K562 (cell line): ENCODE results near the gene PLCE1. TPM values are rescaled to one million over a fixed set of nuclear protein-coding genes. Genes with fewer than 3 reads are reported as not detected.

Experiments used
- ATAC-seq: fragments of 200-7000 bp; cut with Tn5 transposase; 3 replicates; pipeline ENCODE4 v1.9.1; 2020; ENCODE audit warnings: moderate library complexity
- BruUV-seq: library from RNA; stranded (reverse); fragments of 400-500 nt; replicated peaks from 2 replicates; lab custom pipeline; 2021; lab: Mats Ljungman, UMichigan
- CTCF ChIA-PET: fragments of 300-600 bp; formaldehyde crosslinking; extraction: SDS; loops from one replicate; lab custom pipeline; 2021; ENCODE audit warnings: low intra/inter-chr PET ratio; lab: Yijun Ruan, JAX
- POLR2A ChIA-PET: fragments of 300-600, 350-650 bp; sonication (Branson Sonifier 250); formaldehyde crosslinking; extraction: SDS; loops from one replicate; lab custom pipeline; 2021; ENCODE audit warnings: antibody characterized with exemption, inconsistent platforms; lab: Yijun Ruan, JAX
- DNase-seq, 4 experiments: peaks; one replicate each; pipeline versions ENCODE4 v3.0.0 to v3.0.0-alpha.2; 2011 to 2018; ENCODE audit warnings: low spot score in 3 of 4, mixed read lengths in 3 of 4; ENCODE audit errors: extremely low read depth in 1 of 4
- FAIRE-seq: peaks from 2 replicates; lab custom pipeline; 2011; peaks lifted over from hg19 to GRCh38; lab: Jason Lieb, UNC
- H2AFZ ChIP-seq: 2 replicates; pipeline ENCODE4 v1.6.0; 2011; ENCODE audit warnings: low read depth, low read length, control low read depth, inconsistent platforms
- H3K27ac ChIP-seq: fragments of 200-600 bp; 3 replicates; pipeline ENCODE4 v1.8.0; 2011; ENCODE audit warnings: low read depth, mild to moderate bottlenecking, control low read depth, inconsistent platforms, low read length, moderate library complexity, mixed read lengths; ENCODE audit errors: extremely low read depth
- H3K27me3 ChIP-seq, 2 experiments: fragments of 300-600 bp in 1 of 2; 2 replicates in 1 of 2; 3 replicates in 1 of 2; pipeline versions ENCODE4 v1.6.0 to v1.8.0; 2011; ENCODE audit warnings: inconsistent platforms in 2 of 2, low read length in 2 of 2, mild to moderate bottlenecking in 1 of 2, mixed read lengths in 1 of 2, moderate library complexity in 1 of 2; ENCODE audit not compliant: control insufficient read depth in 2 of 2, insufficient read depth in 2 of 2
- H3K36me3 ChIP-seq: fragments of 300-600 bp; 3 replicates; pipeline ENCODE4 v1.8.0; 2011; ENCODE audit warnings: mild to moderate bottlenecking, low read length, inconsistent platforms; ENCODE audit not compliant: control insufficient read depth, insufficient read depth
- H3K4me1 ChIP-seq, 2 experiments: fragments of 200-600 bp in 1 of 2; replicated peaks in 1 of 2; 2 replicates in 1 of 2; 3 replicates in 1 of 2; pipeline versions ENCODE4 v1.5.1 to v1.8.0; 2011; ENCODE audit warnings: inconsistent platforms in 2 of 2, low read length in 2 of 2, mild to moderate bottlenecking in 1 of 2, mixed read lengths in 1 of 2, moderate library complexity in 1 of 2; ENCODE audit not compliant: control insufficient read depth in 2 of 2, insufficient read depth in 2 of 2
- H3K4me2 ChIP-seq: 2 replicates; pipeline ENCODE4 v1.6.1; 2011; ENCODE audit warnings: low read length, control low read depth, inconsistent platforms, mixed read lengths; ENCODE audit not compliant: insufficient read depth
- H3K4me3 ChIP-seq: fragments of 200-600 bp; sonication (generic), shearing (Covaris generic); 2 replicates; pipeline ENCODE4 v1.5.1; 2016; ENCODE audit warnings: control low read depth, inconsistent platforms
- H3K79me2 ChIP-seq: fragments of 200-600 bp; 3 replicates; pipeline ENCODE4 v1.8.0; 2011; ENCODE audit warnings: low read length, inconsistent platforms; ENCODE audit not compliant: control insufficient read depth, insufficient read depth
- H3K9ac ChIP-seq, 2 experiments: 2 replicates each; pipeline versions ENCODE4 v1.6.0 to v1.6.1; 2011; ENCODE audit warnings: low read depth in 2 of 2, low read length in 2 of 2, control low read depth in 1 of 2, inconsistent platforms in 1 of 2, mild to moderate bottlenecking in 1 of 2, mixed read lengths in 1 of 2; ENCODE audit not compliant: insufficient read depth in 1 of 2
- H3K9me1 ChIP-seq: one replicate; pipeline ENCODE4 v1.6.0; 2011; ENCODE audit warnings: inconsistent platforms, mild to moderate bottlenecking, low read length, moderate library complexity; ENCODE audit not compliant: control insufficient read depth, insufficient read depth
- H3K9me3 ChIP-seq: replicated peaks from 2 replicates; pipeline ENCODE4 v1.5.1; 2011; ENCODE audit warnings: low read depth, low read length, inconsistent platforms; ENCODE audit not compliant: control insufficient read depth, insufficient read depth
- H4K20me1 ChIP-seq: replicated peaks from 2 replicates; pipeline ENCODE4 v1.6.1; 2011; ENCODE audit warnings: low read length, inconsistent platforms, mixed read lengths; ENCODE audit not compliant: control insufficient read depth, insufficient read depth
- E2F1 ChIP-seq: sonication (generic); formaldehyde crosslinking; IDR thresholded peaks from 2 replicates; pipeline ENCODE4 v1.8.1; 2023; ENCODE audit warnings: mild to moderate bottlenecking, missing genetic modification reagents, moderate library complexity
- ETS2 ChIP-seq: IDR thresholded peaks from 2 replicates; pipeline ENCODE4 v1.6.1; 2016; ENCODE audit warnings: borderline replicate concordance, missing genetic modification characterization, mild to moderate bottlenecking, moderate library complexity, missing compliant biosample characterization; ENCODE audit not compliant: poor library complexity, severe bottlenecking
- ZNF561 ChIP-seq: fragments of 450-650 bp; formaldehyde crosslinking; conservative IDR thresholded peaks from 2 replicates; pipeline ENCODE4 v1.4.0; 2020; ENCODE audit warnings: mild to moderate bottlenecking, moderate library complexity
- WGBS: fragments of 100-300 bp; shearing (Covaris generic); methylation state at CpG from one replicate; pipeline ENCODE4 v1.1.6; 2016; ENCODE audit warnings: low coverage, mixed read lengths; ENCODE audit not compliant: insufficient coverage; ENCODE audit errors: missing lambda C conversion rate; 5-methylcytosine and 5-hydroxymethylcytosine counted together
- in situ Hi-C: fragments of 300-500 bp; cut with MboI; formaldehyde crosslinking; loops from 4 replicates; pipeline ENCODE4 v1.15.0; 2018; ENCODE audit warnings: inconsistent platforms, mixed read lengths
- intact Hi-C: fragments of 100-400 bp; cut with micrococcal nuclease; formaldehyde crosslinking; loops from 2 replicates; pipeline ENCODE4 v1.14.2; 2022
- polyA plus RNA-seq, 8 experiments: library from polyadenylated mRNA; depleted of rRNA in 4 of 8; stranded (reverse) in 5 of 8; unstranded in 3 of 8; fragments of >200 nt; fragmentation: Nextera tagmentation in 2 of 8; fragmentation: Illumina TruSeq in 1 of 8; extraction: Ambion mirVana in 2 of 8; extraction: Trizol in 1 of 8; gene quantifications; 2 replicates each; pipeline versions ENCODE4 v1.2.1 to v1.2.3, GENCODE V29; 2011 to 2014; ENCODE audit warnings: inconsistent platforms in 1 of 8, missing spikeins in 1 of 8
- total RNA-seq, 7 experiments: library from RNA; depleted of rRNA in 6 of 7; stranded (reverse); fragments of >200 nt in 6 of 7; fragmentation: Illumina TruSeq in 2 of 7; extraction: Trizol in 2 of 7; gene quantifications; 2 replicates each; pipeline versions ENCODE4 v1.2.1 to v1.2.3, GENCODE V29; 2011 to 2021; ENCODE audit warnings: low replicate concordance in 1 of 7

The PLCE1 gene
- total and polyA plus RNA-seq, 9 of the 15 experiments (the other 6 are each of a cell fraction or from before 2014, with no cell fraction given), result under 0.01 to 0.52 (median 0.13) TPM; not detected in 5

GRCh38 chr10:94000638-94001415 lies 7.1 kb downstream of the PLCE1 start:
- intact Hi-C loops (no loop called here), in situ Hi-C loops (no loop called here)
- Histone ChIP-seq H3K79me2 (no peaks in the 10 kb centered on the region), H3K4me1 (no peaks in the 10 kb centered on the region), H3K27me3 (peaks cover 0 to 5% of the 10 kb centered on the region in 2 experiments; a peak in 2 of 5 replicates), H3K9ac (no peak overlapping the region), H4K20me1 (no peaks in the 10 kb centered on the region), H2AFZ (no peak overlapping the region), H3K27ac (no peak overlapping the region), H3K4me2 (no peak overlapping the region), H3K9me3 (no peaks in the 10 kb centered on the region), H3K4me3 (no peak overlapping the region)
- ChIA-PET POLR2A (no interaction called here), CTCF (no interaction called here)
- no TSS peak for BruUV-seq
- 0% methylated on average over 3 of the region's 5 CpGs for WGBS
- ATAC-seq (no peak), FAIRE-seq (no peak), DNase-seq (no peak)
- no peak for TF ChIP-seq E2F1 (CRISPR knock-in tag)
- TF ChIP-seq ETS2 (tag), result no peak
- TF ChIP-seq ZNF561, result no peak
- TF ChIP-seq, all 486 proteins: peak for 0
- Histone ChIP-seq H3K9me1 (no peaks in the 10 kb centered on the region), H3K36me3 (no peaks in the 10 kb centered on the region)
